Body of pancreas (tissue), 4 donors: ENCODE data around the gene TENT5C.

Experiments used
- POLR2A ChIP-seq, 3 donors: fragments of 450-650 bp; IDR thresholded peaks; one replicate each; pipeline ENCODE4 v1.6.1; 2016; ENCODE audit warnings: antibody characterized with exemption in 3 of 3, mild to moderate bottlenecking in 2 of 3
- TF ChIP-seq, protein P1 (sequence below), 7 experiments: fragments of 450-650 bp in 4 of 7; fragments of 200-600 bp in 3 of 7; sonication (generic) in 3 of 7; IDR thresholded peaks; one replicate each; pipeline ENCODE4 v1.5.1; 2016 to 2019; ENCODE audit warnings: antibody characterized with exemption in 7 of 7

- TF ChIP-seq, protein P1, sequence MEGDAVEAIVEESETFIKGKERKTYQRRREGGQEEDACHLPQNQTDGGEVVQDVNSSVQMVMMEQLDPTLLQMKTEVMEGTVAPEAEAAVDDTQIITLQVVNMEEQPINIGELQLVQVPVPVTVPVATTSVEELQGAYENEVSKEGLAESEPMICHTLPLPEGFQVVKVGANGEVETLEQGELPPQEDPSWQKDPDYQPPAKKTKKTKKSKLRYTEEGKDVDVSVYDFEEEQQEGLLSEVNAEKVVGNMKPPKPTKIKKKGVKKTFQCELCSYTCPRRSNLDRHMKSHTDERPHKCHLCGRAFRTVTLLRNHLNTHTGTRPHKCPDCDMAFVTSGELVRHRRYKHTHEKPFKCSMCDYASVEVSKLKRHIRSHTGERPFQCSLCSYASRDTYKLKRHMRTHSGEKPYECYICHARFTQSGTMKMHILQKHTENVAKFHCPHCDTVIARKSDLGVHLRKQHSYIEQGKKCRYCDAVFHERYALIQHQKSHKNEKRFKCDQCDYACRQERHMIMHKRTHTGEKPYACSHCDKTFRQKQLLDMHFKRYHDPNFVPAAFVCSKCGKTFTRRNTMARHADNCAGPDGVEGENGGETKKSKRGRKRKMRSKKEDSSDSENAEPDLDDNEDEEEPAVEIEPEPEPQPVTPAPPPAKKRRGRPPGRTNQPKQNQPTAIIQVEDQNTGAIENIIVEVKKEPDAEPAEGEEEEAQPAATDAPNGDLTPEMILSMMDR (IDR thresholded peaks at IDR 0.05): no peak
- TF ChIP-seq POLR2A (IDR thresholded peaks at IDR 0.05): no peak
These were observed 28.1 kb downstream of the TENT5C start for GRCh38 chr1:117633936-117634335.
